HG03558 (cell line): ENCODE results near the gene HPS1.

ENCODE experiments used
- ATAC-seq: cut with Tn5 transposase; IDR thresholded peaks from one replicate; pipeline ENCODE4 v1.9.1; 2021; ENCODE audit warnings: moderate number of reproducible peaks; ENCODE audit not compliant: unreplicated experiment; ENCODE audit errors: extremely low read depth

Gene HPS1

DNA sequence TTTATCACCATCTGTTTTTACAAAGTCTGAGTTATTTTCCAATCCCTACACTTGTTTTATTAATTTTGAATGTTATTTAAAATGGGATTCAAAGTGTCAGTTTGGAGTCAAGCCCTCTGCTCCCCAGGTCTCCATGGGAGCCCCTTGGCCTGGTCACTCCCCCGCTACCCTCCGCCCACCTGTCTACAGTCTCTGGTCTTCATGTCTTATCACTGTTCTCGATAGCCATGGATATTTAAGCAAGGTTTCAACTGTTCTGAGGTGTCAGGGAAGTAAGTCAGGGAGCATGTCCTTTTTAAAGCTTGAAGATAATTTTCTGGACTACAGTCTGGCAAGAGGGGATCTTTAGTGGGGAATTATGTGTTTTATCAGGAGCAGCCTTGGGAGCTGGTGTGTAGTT, 19.1 kb upstream of the HPS1 start:
- ATAC-seq = no peak

- no peak for ATAC-seq
These were observed 17.4 kb upstream of the HPS1 start for GRCh38 chr10:98463976-98464754.

DNA sequence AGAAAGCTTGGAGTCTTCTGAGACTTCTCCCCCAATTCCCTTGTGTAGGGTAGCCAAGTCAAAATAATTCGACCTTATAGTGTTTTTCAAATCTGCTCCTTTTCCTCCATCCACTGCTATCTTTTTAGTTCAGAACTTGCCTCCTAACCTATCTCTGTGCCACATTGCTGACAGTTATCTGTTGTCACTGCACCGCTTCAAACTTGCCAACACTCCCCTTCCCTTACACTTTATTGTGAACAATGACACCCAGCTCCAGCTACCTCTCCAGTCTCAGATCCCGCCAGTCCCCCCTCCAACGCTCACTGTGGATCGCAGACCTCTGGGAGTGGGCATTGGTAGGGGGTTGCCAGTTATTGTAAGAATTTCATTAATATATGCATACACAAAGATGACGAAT, 16.3 kb upstream of the HPS1 start:
- no peak for ATAC-seq

DNA sequence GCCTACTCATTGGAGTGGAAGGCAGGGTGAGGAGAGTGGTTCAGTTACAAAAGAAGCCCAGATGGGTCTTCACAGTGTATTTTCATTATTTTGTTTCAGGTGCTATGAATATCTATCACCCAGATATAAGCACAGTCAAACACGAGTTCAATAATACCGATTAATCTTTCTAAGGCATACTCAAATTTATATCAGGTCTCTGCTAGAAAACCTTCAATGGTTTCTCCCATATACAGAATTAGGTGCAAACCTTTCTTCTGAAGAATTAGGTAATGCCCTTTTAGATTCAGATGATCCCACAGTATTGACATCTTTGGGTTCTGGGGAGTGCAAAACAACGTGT, 14.7 kb upstream of the HPS1 start:
- ATAC-seq = no peak

GRCh38 chr10:98460837-98461499, 14.2 kb upstream of the HPS1 start:
- ATAC-seq = no peak

DNA sequence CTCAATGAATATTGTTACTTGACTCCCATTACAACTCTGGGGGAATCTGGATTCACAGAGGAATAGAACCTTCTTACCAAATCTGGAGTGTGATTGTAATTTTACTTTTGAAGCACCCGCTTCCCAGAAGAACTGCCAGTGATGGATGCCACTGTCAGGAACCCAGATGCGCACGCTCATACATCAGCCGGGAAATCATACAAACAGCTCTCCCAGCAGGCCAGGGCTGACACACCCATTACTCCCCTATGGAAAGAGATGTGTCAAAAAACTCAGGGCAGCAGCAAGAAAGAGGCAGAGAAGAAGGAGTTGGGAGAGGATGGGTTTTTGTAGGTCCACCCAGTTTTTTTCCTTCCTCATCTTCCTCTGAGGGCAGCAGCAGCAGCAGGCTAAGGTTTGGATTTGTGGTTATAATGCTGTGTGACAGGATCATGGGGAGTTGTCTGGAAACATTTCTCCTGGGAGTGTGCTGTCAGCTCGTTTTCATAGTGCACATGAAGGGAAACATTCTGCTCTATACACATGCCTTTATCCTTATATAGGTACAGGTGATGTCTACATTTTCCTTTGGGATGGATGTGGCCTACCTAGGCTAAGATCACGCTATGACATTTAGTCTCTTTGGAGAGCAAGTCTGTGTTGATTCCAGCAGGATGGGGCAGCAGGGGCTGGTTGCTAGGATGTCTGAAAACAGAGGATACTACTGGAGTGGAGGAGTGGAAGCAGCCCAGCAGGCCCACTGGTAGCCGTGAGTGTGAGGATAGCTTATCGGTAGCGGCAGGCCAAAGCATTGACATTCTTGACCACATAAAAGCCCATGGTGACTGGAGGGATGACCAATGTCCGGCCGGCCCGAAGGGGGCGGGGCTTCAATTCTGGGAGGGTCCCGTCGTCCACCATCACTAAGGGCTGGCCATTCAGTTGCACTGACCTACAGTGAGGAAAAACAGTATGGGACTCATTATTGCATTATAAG, 12.4 kb upstream of the HPS1 start:
- no peak for ATAC-seq

DNA sequence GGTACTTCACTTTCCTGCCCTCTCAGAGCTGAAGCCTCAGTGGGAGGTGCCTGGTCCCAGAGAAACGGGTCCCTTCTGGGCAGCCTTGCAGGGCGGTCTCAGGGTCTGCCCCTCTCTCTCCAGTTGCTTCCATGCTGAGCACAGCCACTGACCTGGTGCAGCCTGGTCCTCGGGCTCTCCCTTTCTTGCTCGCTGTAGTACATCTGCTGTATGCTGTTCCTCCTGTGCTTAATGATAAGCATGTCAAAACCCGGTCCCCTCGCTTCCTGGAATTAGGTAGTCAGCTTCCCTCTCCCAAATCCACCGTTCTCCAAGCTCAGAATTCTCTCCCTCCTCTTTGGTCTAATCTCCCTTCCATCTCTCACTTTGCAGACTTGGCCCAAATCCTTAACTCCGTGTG, 11.0 kb upstream of the HPS1 start:
- ATAC-seq = no peak

- ATAC-seq = no peak
These were observed 10.1 kb upstream of the HPS1 start for GRCh38 chr10:98456686-98457482.

DNA sequence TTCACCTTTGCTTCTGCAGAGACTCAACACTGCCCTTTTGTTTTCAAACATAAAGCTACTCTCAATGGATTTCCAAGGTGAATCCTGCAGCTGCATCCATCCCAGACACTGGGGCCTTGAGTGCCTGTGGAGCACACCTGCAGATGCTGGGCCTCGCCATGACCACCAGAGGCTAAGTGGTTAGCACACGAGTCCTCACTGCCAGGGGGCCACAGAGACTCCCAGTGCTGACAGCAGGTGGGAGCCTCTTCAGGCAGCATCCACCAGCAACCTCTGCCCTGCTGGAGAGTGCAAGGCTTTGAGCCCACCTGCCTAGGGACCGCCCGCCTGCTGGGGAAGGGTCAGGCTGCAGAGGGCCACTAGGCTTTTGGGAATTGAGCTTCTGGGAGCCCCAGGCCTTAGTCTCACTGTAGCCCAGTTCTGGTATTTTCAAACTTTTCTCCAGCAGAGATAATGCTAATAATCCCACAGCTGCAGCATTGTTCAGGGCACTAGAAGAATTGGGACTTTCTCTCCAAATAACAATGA, 9.4 kb upstream of the HPS1 start:
- no peak for ATAC-seq

DNA sequence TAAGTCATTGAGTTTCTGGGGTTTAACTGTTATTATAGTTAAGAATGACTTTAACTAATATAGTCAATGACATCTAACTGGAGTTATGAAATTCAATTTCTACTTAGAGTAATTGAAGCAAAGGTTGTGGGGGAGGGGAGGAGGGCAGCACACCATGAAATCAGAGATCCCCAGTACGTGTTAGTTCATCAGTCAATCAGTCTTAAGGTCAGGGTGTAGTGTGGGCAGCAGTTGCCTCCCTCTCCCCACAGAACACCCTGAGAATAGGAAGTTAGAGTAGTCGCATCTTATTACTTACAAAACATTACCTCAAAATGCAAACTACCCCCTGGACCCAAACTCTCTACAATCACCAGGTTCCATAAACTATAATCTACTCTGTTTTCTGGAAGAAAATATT, 7.0 kb upstream of the HPS1 start:
- ATAC-seq = no peak

- ATAC-seq = no peak
These were observed 3.9 kb upstream of the HPS1 start for GRCh38 chr10:98450618-98451017.

GRCh38 chr10:98449287-98449686, 2.6 kb upstream of the HPS1 start:
- ATAC-seq = no peak

- ATAC-seq = peak; percentile 16
These were observed 529 bp downstream of the HPS1 start for GRCh38 chr10:98446151-98446660.

- no peak for ATAC-seq
These were observed 1.4 kb downstream of the HPS1 start for GRCh38 chr10:98445200-98445812.

- ATAC-seq = no peak
These were observed 2.3 kb downstream of the HPS1 start for GRCh38 chr10:98444314-98445006.

GRCh38 chr10:98438715-98439114, 8.0 kb downstream of the HPS1 start:
- ATAC-seq = no peak

DNA sequence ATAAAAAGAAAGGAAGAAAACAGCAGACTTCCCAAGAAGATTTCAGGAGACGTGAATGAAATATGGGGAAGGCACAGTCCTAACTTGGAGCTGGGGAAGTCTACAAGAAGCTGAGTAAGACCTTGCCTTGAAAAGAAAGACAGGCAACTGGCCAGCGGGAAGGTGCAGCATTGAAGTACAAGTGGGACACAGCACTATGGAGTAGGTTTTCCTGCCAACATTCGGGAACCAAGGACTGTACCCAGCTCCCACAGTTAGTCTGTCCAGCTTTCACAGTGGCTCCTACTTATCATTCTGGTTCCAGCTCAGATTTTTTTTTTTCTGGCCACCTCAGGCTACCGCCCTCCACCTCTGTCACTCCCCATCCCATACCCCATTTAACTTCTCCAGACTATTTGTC, 10.0 kb downstream of the HPS1 start:
- ATAC-seq = no peak

GRCh38 chr10:98435178-98435577, 11.6 kb downstream of the HPS1 start:
- ATAC-seq = no peak
